Measurements from ENCODE around the gene APBB3.
"Not testable (repeated sequence)": the region's sequence is repeated elsewhere in the genome, so short reads cannot be mapped to it uniquely, and the experiment has no call there.

APBB3 gene

GRCh38 chr5:140596321-140596741 is 31.9 kb upstream of the APBB3 start:
- TF ChIP-seq POLR2A (IDR thresholded peaks at IDR 0.05; ENCODE audit: extremely low read depth, insufficient read length) (no peak), MAX (IDR thresholded peaks at IDR 0.05; ENCODE audit: low read depth, low read length) (no peak), CTCF (IDR thresholded peaks at IDR 0.05; ENCODE audit: low read depth, low read length) (no peak), MYC (IDR thresholded peaks at IDR 0.05; ENCODE audit: low read depth, low read length) (no peak)
- DNase-seq (ENCODE audit: low read depth), result no peak
- no peak overlapping the region for H3K4me3 ChIP-seq (ENCODE audit: low read depth, low read length)

GRCh38 chr5:140595538-140596300 is 31.3 kb upstream of the APBB3 start:
- DNase-seq (ENCODE audit: low read depth), result peak; percentile 87
- TF ChIP-seq POLR2A (IDR thresholded peaks at IDR 0.05; ENCODE audit: extremely low read depth, insufficient read length) (no peak), MYC (IDR thresholded peaks at IDR 0.05; ENCODE audit: low read depth, low read length) (peak; percentile 56), MAX (IDR thresholded peaks at IDR 0.05; ENCODE audit: low read depth, low read length) (0 out of 2 replicates have a peak, but pooled peaks have one; percentile 34)
- H3K4me3 ChIP-seq (ENCODE audit: low read depth, low read length), result no peak overlapping the region

- H3K4me3 ChIP-seq (ENCODE audit: low read depth, low read length), result no peak overlapping the region
- no peak for DNase-seq (ENCODE audit: low read depth)
- TF ChIP-seq MAX (IDR thresholded peaks at IDR 0.05; ENCODE audit: low read depth, low read length) (no peak), CTCF (IDR thresholded peaks at IDR 0.05; ENCODE audit: low read depth, low read length) (no peak), MYC (IDR thresholded peaks at IDR 0.05; ENCODE audit: low read depth, low read length) (no peak), POLR2A (IDR thresholded peaks at IDR 0.05; ENCODE audit: extremely low read depth, insufficient read length) (no peak)
Observed at GRCh38 chr5:140594169-140594568, 29.8 kb upstream of the APBB3 start.

- DNase-seq (ENCODE audit: low read depth); H3K4me3 ChIP-seq (ENCODE audit: low read depth, low read length): not testable (repeated sequence)
Observed at GRCh38 chr5:140593070-140593469, 28.7 kb upstream of the APBB3 start.

- H3K4me3 ChIP-seq (ENCODE audit: low read depth, low read length), result no peak overlapping the region
- no peak for TF ChIP-seq MAX (IDR thresholded peaks at IDR 0.05; ENCODE audit: low read depth, low read length)
- TF ChIP-seq POLR2A (IDR thresholded peaks at IDR 0.05; ENCODE audit: extremely low read depth, insufficient read length), result no peak
- no peak for TF ChIP-seq MYC (IDR thresholded peaks at IDR 0.05; ENCODE audit: low read depth, low read length)
- TF ChIP-seq CTCF (IDR thresholded peaks at IDR 0.05; ENCODE audit: low read depth, low read length), result no peak
- peak; percentile 57 for DNase-seq (ENCODE audit: low read depth)
Observed at GRCh38 chr5:140591747-140592372, 27.5 kb upstream of the APBB3 start.

- TF ChIP-seq MAX (IDR thresholded peaks at IDR 0.05; ENCODE audit: low read depth, low read length) (no peak), CTCF (IDR thresholded peaks at IDR 0.05; ENCODE audit: low read depth, low read length) (no peak), POLR2A (IDR thresholded peaks at IDR 0.05; ENCODE audit: extremely low read depth, insufficient read length) (no peak), MYC (IDR thresholded peaks at IDR 0.05; ENCODE audit: low read depth, low read length) (no peak)
- no peak overlapping the region for H3K4me3 ChIP-seq (ENCODE audit: low read depth, low read length)
- DNase-seq (ENCODE audit: low read depth), result no peak
Observed at GRCh38 chr5:140590861-140591260, 26.5 kb upstream of the APBB3 start.
